Renal cortical epithelial cell (primary cell): Measurements from ENCODE around the gene TEAD1. TPM values are rescaled to one million over a fixed set of nuclear protein-coding genes. Genes with fewer than 3 reads are reported as not detected.
"Not testable (repeated sequence)": the region's sequence is repeated elsewhere in the genome, so short reads cannot be mapped to it uniquely, and the experiment has no call there.

Source experiments
- DNase-seq: peaks from one replicate; pipeline ENCODE4 v3.0.0-alpha.2; 2011; ENCODE audit warnings: low read depth
- total RNA-seq: library from RNA; depleted of rRNA; stranded (reverse); fragments of >200 nt; gene quantifications from 2 replicates; pipeline ENCODE4 v1.2.3, GENCODE V29; 2014

Gene TEAD1
- total RNA-seq, 1 donor from 2014 or later = 170 TPM

DNA sequence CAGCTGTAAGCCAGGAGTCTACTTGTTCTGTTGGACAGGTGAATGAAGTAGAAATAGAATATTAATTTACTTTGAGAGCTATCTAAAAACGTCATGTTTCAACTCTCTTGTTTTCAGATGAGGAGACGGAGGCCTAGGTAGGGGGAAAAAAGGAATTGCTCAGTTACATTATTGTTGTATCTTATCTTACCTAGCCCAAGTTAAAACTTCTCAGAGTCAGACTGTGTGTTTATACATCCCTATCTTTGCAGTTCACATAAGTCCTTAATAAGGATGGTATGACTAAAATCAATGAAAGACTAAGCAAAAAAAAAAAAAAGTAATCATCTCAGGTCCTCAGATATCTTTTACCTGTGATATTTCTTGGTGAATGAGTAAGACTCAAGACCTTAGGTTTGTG lies 62.8 kb downstream of the TEAD1 start:
- no peak for DNase-seq

DNA sequence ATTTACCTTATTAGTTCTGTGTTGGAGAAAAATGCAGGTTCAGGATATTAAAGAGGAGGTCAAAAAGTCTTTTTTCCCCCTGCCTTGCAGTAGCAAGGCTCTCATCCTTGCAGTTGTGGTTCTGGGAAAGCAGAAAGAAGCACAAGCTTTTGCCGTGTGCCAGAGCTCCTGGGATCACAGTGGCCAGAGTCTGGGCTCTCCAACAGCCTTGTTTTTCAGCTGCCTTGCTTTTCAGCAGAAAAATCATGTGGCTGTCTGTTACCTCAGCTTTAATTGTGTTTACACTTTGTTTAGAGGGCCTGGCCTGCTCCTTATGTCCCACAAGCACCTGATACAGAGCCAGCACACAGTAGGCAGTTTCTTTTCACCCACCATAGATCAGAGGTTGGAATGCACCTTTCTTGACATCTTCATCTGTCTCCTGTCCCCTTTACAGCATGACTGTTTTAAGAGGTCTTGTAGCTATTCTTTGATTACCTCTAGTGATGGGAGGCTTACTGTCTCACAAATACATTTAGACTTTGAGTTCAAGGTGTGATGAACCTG lies 67.5 kb downstream of the TEAD1 start:
- DNase-seq = no peak

GRCh38 chr11:12743834-12744449 lies 69.7 kb downstream of the TEAD1 start:
- DNase-seq = no peak

DNA sequence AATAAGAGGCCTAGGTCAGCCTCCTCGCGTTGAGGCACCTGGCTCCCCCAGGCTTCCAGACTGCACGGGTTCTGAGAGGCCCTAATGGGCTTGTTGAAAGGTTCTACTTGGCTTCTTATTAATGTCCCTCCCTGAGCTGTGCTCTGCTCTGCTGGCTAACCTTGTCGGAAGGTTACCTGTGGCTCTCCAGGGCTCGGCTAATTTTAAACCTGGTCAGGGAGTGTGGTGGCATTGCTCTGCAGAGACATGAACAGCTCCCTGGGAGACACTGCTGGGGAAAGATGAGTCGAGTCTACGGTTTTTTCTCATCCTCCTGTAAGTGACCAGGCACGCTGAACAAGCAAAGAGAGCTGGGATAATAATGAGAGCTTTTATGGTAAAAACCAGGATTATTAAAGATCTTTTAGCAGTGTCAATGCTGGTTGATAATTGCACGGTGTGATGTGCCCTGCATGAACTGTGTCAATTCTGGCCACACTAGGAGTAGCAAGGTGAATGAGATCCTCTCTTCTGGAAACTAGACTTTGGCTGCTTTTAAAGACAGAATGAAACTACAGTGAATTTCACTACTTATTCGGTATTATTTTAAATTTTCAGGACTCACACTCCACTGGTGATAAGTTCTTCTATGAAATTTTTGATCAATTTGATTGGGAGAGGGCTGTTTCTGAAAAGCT lies 70.7 kb downstream of the TEAD1 start:
- DNase-seq = peak; percentile 82

GRCh38 chr11:12745787-12746186 lies 71.6 kb downstream of the TEAD1 start:
- DNase-seq = no peak

- DNase-seq = peak; percentile 86
Observed at GRCh38 chr11:12746593-12747097, 72.4 kb downstream of the TEAD1 start.

- no peak for DNase-seq
Observed at GRCh38 chr11:12748561-12748960, 74.3 kb downstream of the TEAD1 start.

DNA sequence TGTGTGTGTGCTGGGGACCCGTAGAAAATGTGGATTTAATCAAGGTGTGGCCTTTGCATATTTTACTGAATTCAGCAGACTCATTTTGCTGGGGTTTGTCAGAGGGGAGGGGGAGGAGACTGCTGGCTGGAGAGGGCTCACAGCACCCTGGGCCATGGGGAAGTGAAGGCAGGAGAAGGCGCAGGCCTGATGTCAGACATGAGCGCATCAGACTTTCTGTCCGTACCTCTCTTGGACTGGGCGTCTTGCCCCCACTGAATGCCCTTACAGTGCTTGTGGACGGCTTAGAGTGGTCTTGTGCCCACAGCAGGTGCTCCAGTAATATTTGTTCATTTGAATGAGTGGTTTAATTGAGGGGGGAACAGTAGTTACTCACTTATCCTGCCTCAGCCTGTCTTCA lies 75.2 kb downstream of the TEAD1 start:
- no peak for DNase-seq

DNA sequence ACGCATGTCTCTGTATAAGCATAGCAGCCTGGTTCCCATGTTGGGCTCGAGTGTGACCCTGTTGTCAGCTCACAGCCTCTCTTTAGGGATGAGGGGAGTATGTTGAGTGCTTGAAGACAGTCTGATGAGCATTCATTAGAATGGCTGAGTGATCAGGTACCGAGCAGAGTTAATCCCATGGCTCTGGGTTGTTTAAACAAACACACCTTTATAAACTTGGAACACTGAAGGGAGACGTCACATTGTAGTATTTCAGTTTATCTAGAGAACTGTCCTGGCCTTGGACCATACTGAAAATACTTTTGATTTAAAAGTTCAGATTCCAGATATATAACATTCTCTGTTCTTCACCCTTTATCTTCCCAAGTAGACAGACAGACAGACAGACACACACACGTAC lies 76.0 kb downstream of the TEAD1 start:
- no peak for DNase-seq

DNA sequence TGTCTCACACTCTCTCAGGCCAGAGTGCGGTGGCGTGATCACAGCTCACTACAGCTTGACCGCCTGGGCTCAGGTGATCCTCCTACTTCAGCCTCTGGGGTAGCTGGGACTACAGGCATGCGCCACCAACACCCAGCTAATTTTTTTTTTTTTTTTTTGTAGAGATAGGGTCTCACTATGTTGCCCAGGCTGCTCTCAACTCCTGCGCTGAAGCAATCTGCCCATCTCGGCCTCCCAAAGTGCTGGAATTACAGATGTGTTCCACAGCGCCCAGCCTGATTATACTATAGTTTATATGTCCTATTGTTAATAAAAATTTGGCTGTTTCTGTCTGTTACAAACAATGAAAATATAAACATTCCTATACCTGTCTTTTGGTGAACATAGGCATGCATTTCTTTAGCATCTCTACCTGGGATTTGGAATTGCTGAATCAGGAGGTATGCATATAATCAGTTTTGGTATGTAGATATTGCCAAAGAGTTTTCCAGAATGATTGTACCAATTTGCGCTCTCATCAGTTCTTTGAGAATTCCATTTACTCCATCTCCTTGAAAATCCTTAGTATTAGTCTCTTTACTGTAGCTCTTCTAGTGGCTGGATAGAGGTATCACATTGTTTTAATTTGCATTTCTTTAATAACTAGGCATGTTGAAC lies 78.8 kb downstream of the TEAD1 start:
- DNase-seq = no peak

GRCh38 chr11:12754021-12754420 lies 79.8 kb downstream of the TEAD1 start:
- DNase-seq = no peak

GRCh38 chr11:12754582-12755234 lies 80.5 kb downstream of the TEAD1 start:
- peak; percentile 34 for DNase-seq

- DNase-seq = peak; percentile 31
Observed at GRCh38 chr11:12755510-12756453, 81.6 kb downstream of the TEAD1 start.

- no peak for DNase-seq
Observed at GRCh38 chr11:12756454-12756806, 82.2 kb downstream of the TEAD1 start.

DNA sequence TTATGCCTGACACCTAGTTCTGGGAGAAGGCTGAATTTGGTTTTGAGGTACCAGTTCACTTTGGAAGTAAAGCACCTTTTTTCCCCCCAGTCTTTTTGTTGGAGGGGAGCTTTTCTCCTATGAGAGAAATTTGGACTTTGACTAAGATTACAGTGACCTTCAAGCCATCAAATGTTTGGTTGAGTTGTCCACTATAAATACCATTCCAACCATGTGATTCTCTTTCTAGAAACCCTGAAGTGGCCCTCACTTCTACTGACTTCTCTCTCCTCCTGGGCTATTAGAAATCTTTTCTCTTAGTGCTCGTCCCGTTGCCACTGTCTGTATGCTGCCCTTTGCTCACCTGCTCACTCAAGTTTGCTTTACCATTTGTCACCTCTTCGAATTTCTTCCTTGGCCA lies 82.6 kb downstream of the TEAD1 start:
- DNase-seq = no peak

GRCh38 chr11:12757416-12757815 lies 83.2 kb downstream of the TEAD1 start:
- no peak for DNase-seq

DNA sequence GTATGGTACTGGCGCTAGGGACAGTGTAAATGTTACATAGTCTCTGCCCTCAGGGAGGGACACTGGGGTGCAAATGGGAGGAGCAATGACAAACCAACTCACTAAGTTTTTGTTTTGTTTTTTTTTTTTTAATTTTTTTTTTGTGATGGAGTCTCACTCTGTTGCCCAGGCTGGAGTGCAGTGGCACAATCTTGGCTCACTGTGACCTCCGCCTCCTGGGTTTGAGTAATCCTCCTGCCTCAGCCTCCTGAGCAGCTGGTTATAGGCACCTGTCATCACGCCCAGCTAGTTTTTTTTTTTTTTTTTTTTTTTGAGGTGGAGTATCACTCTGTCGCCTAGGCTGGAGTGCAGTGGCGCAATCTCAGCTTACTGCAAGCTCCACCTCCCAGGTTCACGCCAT lies 83.9 kb downstream of the TEAD1 start:
- not testable (repeated sequence) for DNase-seq

DNA sequence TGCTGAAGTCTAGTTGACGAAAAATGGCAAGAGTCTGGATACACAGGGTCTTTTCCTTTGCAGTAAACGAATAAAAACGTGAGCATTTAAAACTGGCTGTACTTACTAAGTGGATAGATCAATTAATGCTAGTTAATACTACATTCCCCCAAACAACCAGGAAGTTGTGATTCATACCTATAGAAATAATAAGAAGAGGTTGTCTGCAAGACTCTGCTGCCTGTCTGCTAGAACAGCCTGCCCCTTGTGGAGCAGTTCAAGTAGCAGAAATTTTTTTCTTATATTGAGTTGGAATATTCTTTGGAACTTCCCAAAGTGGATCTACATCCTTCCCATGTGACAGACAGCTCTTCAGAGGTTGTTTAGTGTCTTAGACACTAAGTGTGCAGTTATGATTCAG lies 86.8 kb downstream of the TEAD1 start:
- DNase-seq = peak; percentile 46

DNA sequence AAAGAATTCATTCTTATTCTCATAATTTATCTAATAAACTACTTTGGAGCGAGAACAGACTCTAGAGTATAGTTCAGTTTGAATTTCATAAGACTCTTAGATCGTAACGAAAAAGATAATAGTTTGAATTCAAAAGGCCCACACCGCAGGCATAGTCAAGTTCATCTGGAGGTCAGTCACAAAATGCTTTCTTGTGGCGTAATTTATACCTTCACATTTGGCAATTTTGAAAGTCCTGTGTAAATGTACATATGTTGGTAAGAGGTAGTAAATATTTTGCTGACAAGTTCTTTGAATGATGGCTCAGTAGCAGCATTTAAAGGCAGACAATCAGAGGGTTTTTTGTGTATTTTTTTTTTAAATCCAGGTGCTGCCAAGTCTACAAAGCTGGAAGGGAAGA lies 88.1 kb downstream of the TEAD1 start:
- DNase-seq = no peak

GRCh38 chr11:12762696-12763324 lies 88.6 kb downstream of the TEAD1 start:
- no peak for DNase-seq
